ENCODE results near the gene KAZN. TPM values are rescaled to one million over a fixed set of nuclear protein-coding genes. Genes with fewer than 3 reads are reported as not detected.

KAZN gene
- total RNA-seq, 2 experiments from 2014 or later, result 0.22 to 0.55 TPM

DNA sequence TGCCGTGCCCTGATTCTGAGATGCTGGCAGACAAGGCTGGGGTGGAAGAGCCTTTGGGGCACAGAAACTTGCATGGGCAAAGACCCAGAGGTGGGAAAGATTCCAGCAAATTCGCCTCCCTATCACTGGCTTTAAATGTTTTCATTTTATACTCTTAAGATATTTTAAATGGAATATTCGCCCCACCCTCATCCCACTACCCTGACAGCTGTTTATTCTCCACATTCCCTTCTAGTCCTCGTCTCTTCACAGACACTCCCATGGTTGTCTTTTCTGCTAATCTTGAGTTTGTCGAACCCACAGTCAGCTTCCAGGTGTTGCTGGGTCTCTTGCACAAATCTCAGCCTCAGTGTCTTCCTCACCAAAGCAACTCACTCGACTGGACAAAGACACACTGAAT is 245.0 kb downstream of the KAZN start:
- no peak overlapping the region for H3K27ac ChIP-seq (ENCODE audit: low read depth in 1 of 2, low read length in 2 of 2)
- TF ChIP-seq, protein P1, sequence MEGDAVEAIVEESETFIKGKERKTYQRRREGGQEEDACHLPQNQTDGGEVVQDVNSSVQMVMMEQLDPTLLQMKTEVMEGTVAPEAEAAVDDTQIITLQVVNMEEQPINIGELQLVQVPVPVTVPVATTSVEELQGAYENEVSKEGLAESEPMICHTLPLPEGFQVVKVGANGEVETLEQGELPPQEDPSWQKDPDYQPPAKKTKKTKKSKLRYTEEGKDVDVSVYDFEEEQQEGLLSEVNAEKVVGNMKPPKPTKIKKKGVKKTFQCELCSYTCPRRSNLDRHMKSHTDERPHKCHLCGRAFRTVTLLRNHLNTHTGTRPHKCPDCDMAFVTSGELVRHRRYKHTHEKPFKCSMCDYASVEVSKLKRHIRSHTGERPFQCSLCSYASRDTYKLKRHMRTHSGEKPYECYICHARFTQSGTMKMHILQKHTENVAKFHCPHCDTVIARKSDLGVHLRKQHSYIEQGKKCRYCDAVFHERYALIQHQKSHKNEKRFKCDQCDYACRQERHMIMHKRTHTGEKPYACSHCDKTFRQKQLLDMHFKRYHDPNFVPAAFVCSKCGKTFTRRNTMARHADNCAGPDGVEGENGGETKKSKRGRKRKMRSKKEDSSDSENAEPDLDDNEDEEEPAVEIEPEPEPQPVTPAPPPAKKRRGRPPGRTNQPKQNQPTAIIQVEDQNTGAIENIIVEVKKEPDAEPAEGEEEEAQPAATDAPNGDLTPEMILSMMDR (IDR thresholded peaks at IDR 0.05), result no peak
- Mint-ChIP-seq H3K36me3 (ENCODE audit: low read depth) (no peaks in the 10 kb centered on the region), H3K4me3 (no peak overlapping the region), H3K27ac (no peak overlapping the region), H3K27me3 (peaks cover 16% of the 10 kb centered on the region), H3K9me3 (peaks cover 11% of the 10 kb centered on the region), H3K4me1 (ENCODE audit: low read depth) (no peaks in the 10 kb centered on the region)
- H3K27me3 ChIP-seq (ENCODE audit: control insufficient read depth in 1 of 2, insufficient read depth in 2 of 2, low read length in 2 of 2), result peaks cover 3 to 5% of the 10 kb centered on the region in 2 experiments
- H3K4me3 ChIP-seq (ENCODE audit: low read length), result no peak overlapping the region
- H3K9me3 ChIP-seq (ENCODE audit: control insufficient read depth in 1 of 2, insufficient read depth in 1 of 2, low read length in 2 of 2), result peaks cover 12 to 21% of the 10 kb centered on the region in 2 experiments
- no peaks in the 10 kb centered on the region for H3K36me3 ChIP-seq (ENCODE audit: insufficient read depth, low read length)
- intact Hi-C loops (cut with DNase I, micrococcal nuclease), result no loop called here
- no peak for ATAC-seq (ENCODE audit: poor library complexity)
- ChIA-PET POLR2A (no interaction called here), CTCF (no interaction called here)
- no peak for DNase-seq
- H3K4me1 ChIP-seq (ENCODE audit: insufficient read depth, low read length), result no peaks in the 10 kb centered on the region

GRCh38 chr1:14844356-14844755 is 245.9 kb downstream of the KAZN start:
- CTCF ChIA-PET, result no interaction called here
- ATAC-seq (ENCODE audit: poor library complexity), result no peak
- peaks cover 13% of the 10 kb centered on the region for H3K27me3 Mint-ChIP-seq
- H3K27me3 ChIP-seq (ENCODE audit: control insufficient read depth in 1 of 2, insufficient read depth in 2 of 2, low read length in 2 of 2), result peaks cover 3 to 5% of the 10 kb centered on the region in 2 experiments
- H3K36me3 ChIP-seq (ENCODE audit: insufficient read depth, low read length), result no peaks in the 10 kb centered on the region
- TF ChIP-seq, protein P1 (IDR thresholded peaks at IDR 0.05), result no peak
- H3K9me3 ChIP-seq (ENCODE audit: control insufficient read depth in 1 of 2, insufficient read depth in 1 of 2, low read length in 2 of 2), result peaks cover 12 to 17% of the 10 kb centered on the region in 2 experiments
- H3K27ac Mint-ChIP-seq, result no peak overlapping the region
- no peak overlapping the region for H3K4me3 Mint-ChIP-seq
- peaks cover 11% of the 10 kb centered on the region for H3K9me3 Mint-ChIP-seq
- H3K27ac ChIP-seq (ENCODE audit: low read depth in 1 of 2, low read length in 2 of 2), result no peak overlapping the region
- no peak for DNase-seq
- intact Hi-C loops (cut with DNase I, micrococcal nuclease), result no loop called here
- H3K4me1 ChIP-seq (ENCODE audit: insufficient read depth, low read length), result no peaks in the 10 kb centered on the region
- POLR2A ChIA-PET, result no interaction called here
- no peak overlapping the region for H3K4me3 ChIP-seq (ENCODE audit: low read length)
- H3K36me3 Mint-ChIP-seq (ENCODE audit: low read depth), result no peaks in the 10 kb centered on the region
- no peaks in the 10 kb centered on the region for H3K4me1 Mint-ChIP-seq (ENCODE audit: low read depth)

DNA sequence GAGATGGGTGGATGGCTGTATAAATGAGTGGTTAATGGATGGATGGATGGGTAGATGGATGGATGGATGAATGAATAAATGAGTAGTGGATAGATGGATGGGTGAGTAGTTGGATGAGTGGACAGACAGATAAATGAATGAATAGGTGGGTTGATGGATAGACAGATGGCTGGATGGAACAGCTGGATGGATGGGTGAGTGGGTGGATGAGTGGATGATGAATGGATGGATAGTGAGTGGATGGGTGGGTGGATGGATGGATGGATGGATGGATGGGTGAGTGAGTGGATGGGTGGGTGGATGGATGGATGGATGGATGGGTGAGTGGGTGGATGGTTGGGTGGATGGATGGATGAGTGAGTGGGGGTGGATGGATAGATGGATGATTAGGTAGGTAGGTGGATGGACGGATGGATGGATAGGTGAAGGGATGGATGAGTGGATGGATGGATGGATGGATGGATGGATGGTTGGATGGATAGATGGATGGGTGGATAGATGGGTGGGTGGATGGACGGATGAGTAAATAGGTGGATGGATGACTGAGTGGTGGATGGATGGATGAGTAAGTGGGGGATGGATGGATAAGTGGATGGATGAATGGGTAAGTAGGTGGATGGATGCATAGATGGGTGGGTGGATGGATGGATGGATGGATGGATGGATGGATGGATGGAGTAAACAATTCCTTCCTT is 246.6 kb downstream of the KAZN start:
- no peaks in the 10 kb centered on the region for H3K4me1 Mint-ChIP-seq (ENCODE audit: low read depth)

More for the DNA sequence above, 246.6 kb downstream of the KAZN start:
- Histone ChIP-seq H3K36me3 (ENCODE audit: insufficient read depth, low read length) (no peaks in the 10 kb centered on the region), H3K27ac (ENCODE audit: low read depth in 1 of 2, low read length in 2 of 2) (no peak overlapping the region), H3K4me1 (ENCODE audit: insufficient read depth, low read length) (no peaks in the 10 kb centered on the region), H3K9me3 (ENCODE audit: control insufficient read depth in 1 of 2, insufficient read depth in 1 of 2, low read length in 2 of 2) (peaks cover 12 to 17% of the 10 kb centered on the region in 2 experiments), H3K27me3 (ENCODE audit: control insufficient read depth in 1 of 2, insufficient read depth in 2 of 2, low read length in 2 of 2) (peaks cover 3 to 5% of the 10 kb centered on the region in 2 experiments), H3K4me3 (ENCODE audit: low read length) (no peak overlapping the region)
- Mint-ChIP-seq H3K36me3 (ENCODE audit: low read depth) (no peaks in the 10 kb centered on the region), H3K4me3 (no peak overlapping the region), H3K9me3 (peaks cover 11% of the 10 kb centered on the region), H3K27ac (no peak overlapping the region), H3K27me3 (peaks cover 6% of the 10 kb centered on the region)
- TF ChIP-seq, protein P1 (IDR thresholded peaks at IDR 0.05), result no peak
- ChIA-PET CTCF (no interaction called here), POLR2A (no interaction called here)
- ATAC-seq (ENCODE audit: poor library complexity), result no peak
- DNase-seq, result no peak
- intact Hi-C loops (cut with DNase I, micrococcal nuclease), result no loop called here

Data from CD4-positive, alpha-beta T cell (primary cell).